Measurements from ENCODE around the gene SPATA2L.

GRCh38 chr16:89733322-89733721 is 31.8 kb upstream of the SPATA2L start:
- TF ChIP-seq ARNT (IDR thresholded peaks at IDR 0.05) (no peak), L3MBTL2 (conservative IDR thresholded peaks at IDR 0.05) (no peak), FOXA1 (IDR thresholded peaks at IDR 0.05) (no peak), BHLHE40 (IDR thresholded peaks at IDR 0.05; ENCODE audit: borderline replicate concordance) (no peak), TARDBP (IDR thresholded peaks at IDR 0.05) (no peak), NFRKB (IDR thresholded peaks at IDR 0.05) (no peak), FOXM1 (IDR thresholded peaks at IDR 0.05; ENCODE audit: borderline replicate concordance) (no peak), SUZ12 (IDR thresholded peaks at IDR 0.05) (no peak), SP1 (IDR thresholded peaks at IDR 0.05) (no peak)
